ENCODE measurements around the gene PIP5KL1.

Gene PIP5KL1

DNA sequence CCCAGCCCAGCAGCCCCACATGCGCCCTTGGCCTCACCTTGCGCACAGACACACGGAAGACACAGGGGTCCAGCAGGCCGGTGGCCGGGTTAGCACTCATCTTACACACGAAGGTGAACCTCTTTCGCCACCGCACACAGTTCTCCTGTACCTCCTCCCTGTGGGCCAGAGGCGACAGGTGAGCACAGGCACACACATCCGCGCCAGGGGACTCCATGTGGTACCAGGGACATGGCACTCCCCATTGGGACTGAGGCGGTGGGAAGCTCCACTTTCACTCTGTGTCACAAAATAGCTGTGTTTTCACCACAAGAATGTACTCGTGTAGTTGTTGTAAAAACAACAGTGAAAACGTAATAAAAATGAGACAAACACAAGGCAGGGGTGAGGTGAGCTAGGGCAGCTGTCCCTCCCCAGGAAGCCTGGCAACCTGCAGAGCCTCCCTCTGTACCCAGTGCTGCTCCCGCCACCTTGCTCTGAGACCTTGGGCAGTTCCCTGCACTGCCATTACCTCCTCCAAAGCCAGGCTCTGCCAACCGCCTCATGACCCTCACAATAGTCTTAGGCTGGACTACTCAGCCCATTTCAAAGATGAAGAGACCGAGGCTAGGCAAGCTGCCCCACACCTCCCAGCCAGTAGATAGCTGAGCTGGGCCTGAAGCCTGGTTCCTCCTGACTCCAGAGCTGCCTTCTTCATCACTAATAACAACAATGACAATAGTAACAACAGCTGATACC, 23.4 kb upstream of the PIP5KL1 start:
- TF ChIP-seq, protein P1, sequence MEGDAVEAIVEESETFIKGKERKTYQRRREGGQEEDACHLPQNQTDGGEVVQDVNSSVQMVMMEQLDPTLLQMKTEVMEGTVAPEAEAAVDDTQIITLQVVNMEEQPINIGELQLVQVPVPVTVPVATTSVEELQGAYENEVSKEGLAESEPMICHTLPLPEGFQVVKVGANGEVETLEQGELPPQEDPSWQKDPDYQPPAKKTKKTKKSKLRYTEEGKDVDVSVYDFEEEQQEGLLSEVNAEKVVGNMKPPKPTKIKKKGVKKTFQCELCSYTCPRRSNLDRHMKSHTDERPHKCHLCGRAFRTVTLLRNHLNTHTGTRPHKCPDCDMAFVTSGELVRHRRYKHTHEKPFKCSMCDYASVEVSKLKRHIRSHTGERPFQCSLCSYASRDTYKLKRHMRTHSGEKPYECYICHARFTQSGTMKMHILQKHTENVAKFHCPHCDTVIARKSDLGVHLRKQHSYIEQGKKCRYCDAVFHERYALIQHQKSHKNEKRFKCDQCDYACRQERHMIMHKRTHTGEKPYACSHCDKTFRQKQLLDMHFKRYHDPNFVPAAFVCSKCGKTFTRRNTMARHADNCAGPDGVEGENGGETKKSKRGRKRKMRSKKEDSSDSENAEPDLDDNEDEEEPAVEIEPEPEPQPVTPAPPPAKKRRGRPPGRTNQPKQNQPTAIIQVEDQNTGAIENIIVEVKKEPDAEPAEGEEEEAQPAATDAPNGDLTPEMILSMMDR (IDR thresholded peaks at IDR 0.05; ENCODE audit: borderline replicate concordance, insufficient read depth, low read depth, low read length) = no peak

DNA sequence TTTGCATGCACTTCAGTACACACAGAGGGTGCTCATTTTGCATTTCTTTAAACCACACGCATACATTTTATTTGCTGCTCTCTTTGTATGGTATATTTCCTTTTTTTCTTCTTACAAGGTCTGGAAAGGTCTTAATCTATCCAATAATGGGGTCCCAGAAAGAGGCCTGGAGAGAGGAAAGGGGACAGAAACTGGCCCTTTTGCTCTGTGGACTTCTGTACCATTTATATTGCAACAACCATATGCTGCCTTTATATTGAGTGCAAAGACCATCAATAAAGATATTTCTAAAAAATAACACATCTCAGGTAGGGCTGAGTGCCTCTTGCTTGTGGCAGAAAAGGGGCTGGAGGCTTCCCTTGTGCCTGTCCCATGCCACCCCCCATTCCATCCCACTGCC, 22.6 kb upstream of the PIP5KL1 start:
- H3K4me3 ChIP-seq (ENCODE audit: low read depth, low read length) = no peak overlapping the region

More for the DNA sequence above, 23.4 kb upstream of the PIP5KL1 start:
- H3K4me3 ChIP-seq (ENCODE audit: low read depth, low read length) = no peak overlapping the region

DNA sequence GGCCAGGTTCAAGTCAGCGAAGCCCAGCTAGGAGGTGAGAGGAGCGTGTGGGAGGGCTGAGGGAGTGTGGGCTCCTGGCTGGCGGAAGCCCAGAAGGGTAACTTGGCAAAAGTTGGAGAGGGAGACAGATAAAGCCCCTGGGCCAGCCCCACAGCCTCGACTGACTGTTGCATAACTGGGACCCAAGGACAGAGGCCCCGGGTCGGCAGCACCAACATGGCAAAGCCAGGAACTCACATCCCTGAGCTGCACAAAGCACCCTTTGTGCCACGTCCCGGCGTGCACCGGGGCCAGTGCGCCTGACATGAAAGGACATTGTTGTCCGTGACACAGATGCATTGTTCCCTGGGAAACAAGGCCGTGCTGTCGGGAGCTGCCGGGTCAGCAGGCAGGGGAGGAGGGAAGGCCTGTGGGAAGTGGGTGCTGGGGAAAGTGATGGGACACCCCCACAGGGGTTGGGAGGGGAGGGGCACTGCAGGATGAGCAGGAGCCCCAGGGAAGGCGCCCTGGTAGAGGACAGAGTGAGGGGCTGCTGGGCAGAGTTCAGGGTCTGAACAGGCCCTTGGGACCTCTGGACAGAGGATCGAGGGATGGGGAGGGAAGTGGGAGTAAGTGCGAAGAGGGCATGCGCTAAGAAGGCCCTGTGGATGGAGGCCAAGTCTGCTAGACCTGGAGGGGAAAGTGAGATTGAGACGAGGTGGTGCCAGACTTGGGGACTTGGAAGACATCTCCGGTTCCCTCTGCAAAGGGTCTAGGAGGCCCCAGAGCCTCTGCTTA, 20.1 kb upstream of the PIP5KL1 start:
- no peak overlapping the region for H3K4me3 ChIP-seq (ENCODE audit: low read depth, low read length)
- TF ChIP-seq, protein P1 (IDR thresholded peaks at IDR 0.05; ENCODE audit: borderline replicate concordance, insufficient read depth, low read depth, low read length) = no peak

More for the DNA sequence above, 22.6 kb upstream of the PIP5KL1 start:
- TF ChIP-seq, protein P1 (IDR thresholded peaks at IDR 0.05; ENCODE audit: borderline replicate concordance, insufficient read depth, low read depth, low read length) = no peak

DNA sequence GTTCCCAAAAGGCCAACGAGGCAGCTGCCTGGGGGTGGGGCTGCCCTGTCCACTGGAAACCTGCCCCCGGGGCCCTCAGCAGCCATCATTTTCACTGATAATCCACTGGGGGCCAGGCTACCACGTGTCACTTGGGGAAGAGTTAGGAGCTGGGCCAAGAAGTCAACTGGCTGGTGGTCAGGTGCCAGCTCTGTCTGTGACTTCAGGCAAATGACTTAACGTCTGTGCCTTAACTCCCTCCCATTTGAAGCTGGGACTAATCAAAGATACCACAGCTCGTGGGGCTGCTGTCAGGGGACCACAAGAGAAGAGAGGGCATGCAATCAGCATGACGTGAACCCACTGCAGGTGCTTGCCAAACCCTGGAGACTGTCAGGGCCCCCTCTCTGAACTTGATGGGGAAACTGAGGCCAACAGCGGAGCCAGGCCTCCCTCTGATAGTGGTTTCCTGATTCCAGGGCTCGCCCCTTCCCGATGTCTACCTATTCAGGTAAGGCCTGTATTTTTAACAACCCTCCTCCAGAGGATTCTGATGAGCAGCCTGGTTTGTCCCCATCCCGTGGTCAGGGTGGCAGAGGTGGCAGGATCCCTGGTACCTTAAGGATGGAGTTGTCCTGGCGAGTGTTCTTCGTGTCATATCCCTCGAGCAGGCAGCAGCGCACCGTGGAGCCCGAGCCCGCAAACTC, 19.4 kb upstream of the PIP5KL1 start:
- TF ChIP-seq, protein P1 (IDR thresholded peaks at IDR 0.05; ENCODE audit: borderline replicate concordance, insufficient read depth, low read depth, low read length) = no peak
- H3K4me3 ChIP-seq (ENCODE audit: low read depth, low read length) = no peak overlapping the region

DNA sequence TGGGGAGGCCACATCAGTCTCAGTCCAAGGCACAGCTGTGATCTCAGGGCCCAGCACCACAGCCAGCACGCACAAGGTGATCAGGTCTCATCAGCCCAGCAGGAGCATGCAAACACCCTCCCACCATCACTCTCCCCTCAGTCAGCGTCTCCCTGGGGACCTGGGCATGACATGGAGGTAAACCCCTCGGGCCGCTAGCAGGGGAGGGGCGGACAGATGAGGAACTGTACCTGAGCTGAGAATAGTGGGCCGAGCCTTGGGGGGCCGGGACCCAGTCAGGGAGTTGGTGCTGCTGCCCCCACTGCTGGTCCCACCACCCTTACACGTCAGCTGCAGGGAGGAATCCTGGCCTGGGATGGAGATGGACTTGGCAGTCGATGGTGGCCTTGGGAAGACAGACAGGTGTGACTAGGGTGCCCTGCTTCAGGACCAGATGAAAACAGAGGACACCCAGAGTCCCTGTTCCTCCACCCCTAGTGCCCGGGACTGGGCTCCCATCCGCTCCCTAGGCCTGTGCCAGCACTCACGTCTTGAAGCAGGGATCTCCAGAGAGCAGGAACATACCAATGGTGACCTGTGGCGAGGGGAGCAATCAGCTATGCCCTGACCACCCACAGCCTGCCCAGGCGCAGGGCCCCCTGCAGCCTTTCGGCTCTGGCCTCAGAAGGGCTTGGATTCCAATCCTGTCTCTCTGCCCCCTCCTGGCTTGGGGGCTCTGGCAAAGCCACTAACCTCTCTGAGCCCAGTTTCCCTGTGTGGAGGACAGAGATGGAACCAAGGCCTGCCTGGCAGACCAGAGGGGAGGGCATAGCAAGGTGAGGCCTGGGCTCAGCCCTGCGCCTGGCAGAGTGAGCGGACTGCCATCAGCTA, 17.5 kb upstream of the PIP5KL1 start:
- TF ChIP-seq, protein P1 (IDR thresholded peaks at IDR 0.05; ENCODE audit: borderline replicate concordance, insufficient read depth, low read depth, low read length) = no peak
- H3K4me3 ChIP-seq (ENCODE audit: low read depth, low read length) = no peak overlapping the region

DNA sequence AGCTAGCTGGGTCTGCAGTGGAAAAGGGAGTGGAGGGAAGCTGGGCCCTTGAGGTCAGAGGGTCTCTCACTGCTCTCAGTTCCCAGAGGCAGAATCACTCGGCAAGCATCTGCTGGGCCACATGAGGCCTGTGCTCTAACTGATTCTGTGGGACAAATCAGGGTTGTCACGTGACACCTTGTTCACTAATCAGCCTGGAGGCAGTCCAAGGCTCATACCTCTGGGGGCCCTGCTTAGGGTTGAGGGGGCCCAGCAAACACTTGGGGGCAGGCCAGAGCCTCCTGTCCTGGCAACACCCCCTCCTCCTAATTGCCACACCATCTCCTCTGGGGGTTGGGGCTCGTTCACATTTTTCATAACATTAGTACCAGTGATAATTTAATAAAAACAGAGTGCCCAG, 16.2 kb upstream of the PIP5KL1 start:
- TF ChIP-seq, protein P1 (IDR thresholded peaks at IDR 0.05; ENCODE audit: borderline replicate concordance, insufficient read depth, low read depth, low read length) = no peak
- H3K4me3 ChIP-seq (ENCODE audit: low read depth, low read length) = no peak overlapping the region

Data from GM12875 (cell line).